Measurements from ENCODE around the gene CAPN11. TPM values are rescaled to one million over a fixed set of nuclear protein-coding genes. Genes with fewer than 3 reads are reported as not detected.

The CAPN11 gene
- total and polyA plus RNA-seq, 10 of the 15 experiments (the other 5 are each of a cell fraction or from before 2014, with no cell fraction given), result 0.05 to 0.44 (median 0.31) TPM

DNA sequence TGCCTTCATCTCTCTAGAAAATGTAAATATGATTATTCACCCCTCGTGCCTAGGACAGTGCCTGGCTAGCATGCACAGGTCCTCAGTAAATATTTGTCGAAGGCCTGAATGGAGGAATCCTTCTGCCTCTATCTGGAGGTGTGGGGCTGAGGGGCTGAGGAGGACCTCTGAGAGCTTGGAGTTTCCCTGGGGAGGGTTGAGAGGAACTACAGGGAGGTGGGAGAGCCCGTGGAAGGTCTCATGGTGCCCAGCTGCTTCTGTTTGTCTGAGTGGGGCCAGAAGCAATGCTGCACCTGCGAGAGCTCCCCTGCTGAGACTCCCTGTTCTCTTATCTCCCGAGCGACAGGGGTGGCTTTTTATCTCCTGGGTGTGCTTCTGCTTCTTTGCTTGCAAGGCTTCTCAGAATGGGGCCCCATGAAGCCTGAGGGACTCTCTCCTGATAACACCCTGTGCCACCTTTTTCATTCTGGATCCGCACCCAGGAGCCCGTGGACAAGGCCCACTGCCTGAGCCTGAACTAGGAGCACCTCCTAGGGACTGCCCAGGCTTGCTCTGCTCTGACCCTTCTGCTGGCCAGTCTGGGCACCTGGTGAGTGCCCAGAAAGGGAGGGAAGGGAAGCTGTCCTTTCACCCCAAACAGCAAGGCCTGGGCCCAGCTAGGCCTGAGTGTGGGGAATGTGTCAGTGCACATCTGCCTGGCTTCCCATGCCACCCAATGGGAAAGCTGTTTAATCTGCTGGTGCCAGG, 67.1 kb downstream of the CAPN11 start (continued):
- TF ChIP-seq, protein P1, sequence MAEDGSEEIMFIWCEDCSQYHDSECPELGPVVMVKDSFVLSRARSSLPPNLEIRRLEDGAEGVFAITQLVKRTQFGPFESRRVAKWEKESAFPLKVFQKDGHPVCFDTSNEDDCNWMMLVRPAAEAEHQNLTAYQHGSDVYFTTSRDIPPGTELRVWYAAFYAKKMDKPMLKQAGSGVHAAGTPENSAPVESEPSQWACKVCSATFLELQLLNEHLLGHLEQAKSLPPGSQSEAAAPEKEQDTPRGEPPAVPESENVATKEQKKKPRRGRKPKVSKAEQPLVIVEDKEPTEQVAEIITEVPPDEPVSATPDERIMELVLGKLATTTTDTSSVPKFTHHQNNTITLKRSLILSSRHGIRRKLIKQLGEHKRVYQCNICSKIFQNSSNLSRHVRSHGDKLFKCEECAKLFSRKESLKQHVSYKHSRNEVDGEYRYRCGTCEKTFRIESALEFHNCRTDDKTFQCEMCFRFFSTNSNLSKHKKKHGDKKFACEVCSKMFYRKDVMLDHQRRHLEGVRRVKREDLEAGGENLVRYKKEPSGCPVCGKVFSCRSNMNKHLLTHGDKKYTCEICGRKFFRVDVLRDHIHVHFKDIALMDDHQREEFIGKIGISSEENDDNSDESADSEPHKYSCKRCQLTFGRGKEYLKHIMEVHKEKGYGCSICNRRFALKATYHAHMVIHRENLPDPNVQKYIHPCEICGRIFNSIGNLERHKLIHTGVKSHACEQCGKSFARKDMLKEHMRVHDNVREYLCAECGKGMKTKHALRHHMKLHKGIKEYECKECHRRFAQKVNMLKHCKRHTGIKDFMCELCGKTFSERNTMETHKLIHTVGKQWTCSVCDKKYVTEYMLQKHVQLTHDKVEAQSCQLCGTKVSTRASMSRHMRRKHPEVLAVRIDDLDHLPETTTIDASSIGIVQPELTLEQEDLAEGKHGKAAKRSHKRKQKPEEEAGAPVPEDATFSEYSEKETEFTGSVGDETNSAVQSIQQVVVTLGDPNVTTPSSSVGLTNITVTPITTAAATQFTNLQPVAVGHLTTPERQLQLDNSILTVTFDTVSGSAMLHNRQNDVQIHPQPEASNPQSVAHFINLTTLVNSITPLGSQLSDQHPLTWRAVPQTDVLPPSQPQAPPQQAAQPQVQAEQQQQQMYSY (CRISPR knock-in tag; IDR thresholded peaks at IDR 0.05), result no peak
- TF ChIP-seq FOS (IDR thresholded peaks at IDR 0.05; ENCODE audit: borderline replicate concordance, extremely low read depth, insufficient read length) (no peak), ZNF622 (IDR thresholded peaks at IDR 0.05) (no peak), TBL1XR1 (IDR thresholded peaks at IDR 0.05; ENCODE audit: low read depth, low read length) (no peak), CHD4 (IDR thresholded peaks at IDR 0.05) (no peak), SMC3 (IDR thresholded peaks at IDR 0.05; ENCODE audit: borderline replicate concordance, low read length) (no peak), ZNF384 (IDR thresholded peaks at IDR 0.05; ENCODE audit: borderline replicate concordance, low read depth, low read length) (no peak), EGR1 (IDR thresholded peaks at IDR 0.05; ENCODE audit: borderline replicate concordance in 1 of 2, low read depth in 2 of 2, low read length in 2 of 2) (no peak)

Measured in GM12878 (cell line).